GM12801 (cell line): Measurements from ENCODE around the gene MYO10.

ENCODE experiments used
- CTCF ChIP-seq: IDR thresholded peaks from one replicate; pipeline ENCODE4 v1.5.1; 2011; ENCODE audit warnings: control low read depth; ENCODE audit not compliant: insufficient read length; ENCODE audit errors: extremely low read depth

Gene MYO10

GRCh38 chr5:16709691-16710433 is 226.2 kb downstream of the MYO10 start:
- no peak for TF ChIP-seq CTCF

DNA sequence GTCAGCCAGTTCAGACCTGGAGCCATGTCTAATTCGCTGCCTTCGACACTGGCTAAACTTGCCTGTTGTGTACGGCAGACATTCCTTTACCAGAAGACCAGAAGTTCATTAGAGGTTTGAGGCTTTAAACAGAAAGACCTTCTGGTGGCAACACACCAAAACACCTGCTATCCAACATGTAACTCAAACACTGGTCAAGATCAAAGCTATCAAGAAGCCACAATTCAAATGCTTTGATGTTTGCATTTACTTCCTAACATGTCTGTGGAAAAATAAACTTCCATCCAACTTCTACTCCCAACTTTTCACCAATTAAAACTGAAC is 228.3 kb downstream of the MYO10 start:
- TF ChIP-seq CTCF, result no peak

- no peak for TF ChIP-seq CTCF
Measured at GRCh38 chr5:16707168-16707868, 228.8 kb downstream of the MYO10 start.

DNA sequence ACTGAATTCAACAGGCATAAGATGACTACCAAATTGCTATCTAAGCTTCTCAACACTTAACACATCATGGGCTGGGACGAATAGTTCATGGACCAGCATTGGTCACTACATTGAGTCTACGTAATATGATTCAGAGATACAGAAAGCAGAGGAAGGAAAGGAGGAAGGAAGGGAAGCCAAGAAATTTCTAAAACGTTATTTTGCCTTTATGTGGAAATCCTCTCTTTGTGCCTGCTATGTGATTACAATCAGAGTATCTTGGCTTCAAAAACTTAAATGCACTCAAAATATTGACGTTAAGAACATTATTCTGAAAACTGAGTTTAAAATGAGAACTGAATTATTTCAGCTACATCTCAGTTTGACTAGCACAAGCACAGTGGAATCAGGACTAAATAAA is 231.1 kb downstream of the MYO10 start:
- no peak for TF ChIP-seq CTCF

GRCh38 chr5:16702964-16703363 is 233.1 kb downstream of the MYO10 start:
- TF ChIP-seq CTCF, result no peak

DNA sequence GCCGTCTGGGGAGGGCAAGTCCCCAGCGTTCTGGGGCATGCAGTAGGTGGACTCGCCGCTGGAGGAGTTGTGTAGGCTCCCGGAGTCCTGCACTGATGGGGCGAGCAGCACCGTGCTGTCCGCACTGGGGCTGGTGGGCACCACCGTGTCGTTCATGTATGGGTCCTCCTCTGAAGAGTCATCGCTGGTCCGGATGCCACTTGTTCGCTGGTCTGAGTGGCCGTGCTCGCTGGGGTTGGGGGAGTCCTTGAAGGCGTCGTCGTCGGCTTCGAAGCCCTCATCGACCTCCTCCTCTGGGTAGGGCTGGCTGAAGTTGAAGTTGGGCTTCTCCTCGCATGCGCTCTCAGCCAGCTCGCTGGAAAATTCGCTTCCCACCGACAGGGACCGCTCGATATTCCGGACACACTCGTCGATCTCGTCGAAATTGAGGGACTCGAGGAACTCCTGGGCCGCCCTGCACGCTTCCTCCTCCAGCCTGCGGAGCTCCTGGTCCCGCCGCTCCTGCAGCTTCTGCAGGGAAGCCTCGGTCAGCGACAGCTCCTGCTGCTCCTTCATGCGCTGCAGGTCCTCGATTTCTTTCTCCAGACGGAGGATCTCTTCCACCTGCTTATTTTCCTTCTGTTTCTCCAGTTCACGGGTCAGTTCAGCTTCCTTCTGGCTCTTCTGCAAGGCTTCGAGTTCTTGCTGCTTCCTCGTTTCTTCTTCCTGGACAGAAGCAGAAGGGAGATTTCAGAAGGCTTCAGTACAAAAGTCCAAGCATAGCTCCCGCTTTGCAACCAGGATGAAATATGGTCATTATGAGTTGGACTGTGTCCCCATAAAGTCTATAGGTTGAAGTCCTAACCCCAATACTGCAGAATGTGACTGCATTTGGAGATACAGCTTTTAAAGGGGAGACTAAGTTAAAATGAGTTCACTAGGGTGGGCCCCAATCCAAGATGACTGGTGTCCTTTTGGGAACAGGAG is 234.7 kb downstream of the MYO10 start:
- no peak for TF ChIP-seq CTCF

GRCh38 chr5:16700081-16700480 is 236.0 kb downstream of the MYO10 start:
- TF ChIP-seq CTCF, result no peak
